Coronary artery (tissue), 2 donors: ENCODE results near the gene ZNF688.

Experiments
- DNase-seq: peaks from one replicate; pipeline ENCODE4 v3.0.0-alpha.2; 2017; ENCODE audit warnings: low spot score
- H3K27ac ChIP-seq, 2 donors: fragments of 200-600 bp; sonication (generic); one replicate each; pipeline ENCODE4 v1.5.1; 2016 to 2019
- H3K4me3 ChIP-seq: fragments of 200-600 bp; sonication (generic); 2 replicates; pipeline ENCODE4 v1.5.1; 2016; ENCODE audit warnings: mild to moderate bottlenecking, moderate library complexity
- CTCF ChIP-seq: fragments of 200-600 bp; sonication (generic); IDR thresholded peaks from one replicate; pipeline ENCODE4 v1.5.1; 2019; ENCODE audit warnings: antibody characterized with exemption

ZNF688 gene

GRCh38 chr16:30565526-30565925 lies 6.0 kb downstream of the ZNF688 start:
- no peak for DNase-seq
- H3K4me3 ChIP-seq, result no peak overlapping the region
- no peak for TF ChIP-seq CTCF
- no peak overlapping the region for H3K27ac ChIP-seq

GRCh38 chr16:30562021-30562420 lies 9.5 kb downstream of the ZNF688 start:
- no peak overlapping the region for H3K27ac ChIP-seq
- DNase-seq, result no peak

GRCh38 chr16:30561089-30561816 lies 10.3 kb downstream of the ZNF688 start:
- Histone ChIP-seq H3K27ac (peak overlapping the region in 1 of 2 donors; percentile 61), H3K4me3 (peak overlapping the region; percentile 69)
- no peak for TF ChIP-seq CTCF
- DNase-seq, result no peak

More at GRCh38 chr16:30562021-30562420, 9.5 kb downstream of the ZNF688 start:
- H3K4me3 ChIP-seq, result no peak overlapping the region
- TF ChIP-seq CTCF, result no peak

- no peak for DNase-seq
- Histone ChIP-seq H3K4me3 (no peak overlapping the region), H3K27ac (no peak overlapping the region)
- no peak for TF ChIP-seq CTCF
Measured at GRCh38 chr16:30559690-30560089, 11.8 kb downstream of the ZNF688 start.

- Histone ChIP-seq H3K4me3 (peak overlapping the region; percentile 96), H3K27ac (peak overlapping the region in 1 of 2 donors; percentile 94)
- TF ChIP-seq CTCF, result no peak
- DNase-seq, result no peak
Measured at GRCh38 chr16:30558789-30559377, 12.6 kb downstream of the ZNF688 start.

GRCh38 chr16:30557957-30558788 lies 13.3 kb downstream of the ZNF688 start, which contains the start of gene ZNF764:
ZNF764 (minus strand) TSS chr16:30558374; CDS start chr16:30558182, 192 bp downstream.
- TF ChIP-seq CTCF, result no peak
- Histone ChIP-seq H3K27ac (peak within 1 kb of the TSS; percentile 87 to 94), H3K4me3 (peak within 1 kb of the TSS; percentile 96)
- peak; percentile 99 for DNase-seq
